T-helper 1 cell treated with Interleukin-12 subunit alpha and Interleukin-12 subunit beta and Interleukin-4 antibody, amounts not matched to agents 30 μg/mL and 1 μg/mL, for 36 hours (primary cell): Measurements from ENCODE around the gene C17orf50.
"Not testable (repeated sequence)": the region's sequence is repeated elsewhere in the genome, so short reads cannot be mapped to it uniquely, and the experiment has no call there.

Experiments
- H3K27ac Mint-ChIP-seq: one replicate; pipeline ENCODE4 v1.8.0; 2021; ENCODE audit warnings: mild to moderate bottlenecking, mixed read lengths
- H3K27me3 Mint-ChIP-seq: one replicate; pipeline ENCODE4 v1.8.0; 2021; ENCODE audit warnings: low read depth, mixed read lengths
- H3K36me3 Mint-ChIP-seq: one replicate; pipeline ENCODE4 v1.8.0; 2021; ENCODE audit warnings: low read depth, mixed read lengths
- H3K4me1 Mint-ChIP-seq: one replicate; pipeline ENCODE4 v1.8.0; 2021; ENCODE audit warnings: low read depth, mixed read lengths
- H3K4me3 Mint-ChIP-seq: one replicate; pipeline ENCODE4 v1.8.0; 2021; ENCODE audit warnings: mild to moderate bottlenecking, moderate library complexity, mixed read lengths
- H3K9me3 Mint-ChIP-seq: one replicate; pipeline ENCODE4 v1.8.0; 2021; ENCODE audit warnings: mixed read lengths

Gene C17orf50

DNA sequence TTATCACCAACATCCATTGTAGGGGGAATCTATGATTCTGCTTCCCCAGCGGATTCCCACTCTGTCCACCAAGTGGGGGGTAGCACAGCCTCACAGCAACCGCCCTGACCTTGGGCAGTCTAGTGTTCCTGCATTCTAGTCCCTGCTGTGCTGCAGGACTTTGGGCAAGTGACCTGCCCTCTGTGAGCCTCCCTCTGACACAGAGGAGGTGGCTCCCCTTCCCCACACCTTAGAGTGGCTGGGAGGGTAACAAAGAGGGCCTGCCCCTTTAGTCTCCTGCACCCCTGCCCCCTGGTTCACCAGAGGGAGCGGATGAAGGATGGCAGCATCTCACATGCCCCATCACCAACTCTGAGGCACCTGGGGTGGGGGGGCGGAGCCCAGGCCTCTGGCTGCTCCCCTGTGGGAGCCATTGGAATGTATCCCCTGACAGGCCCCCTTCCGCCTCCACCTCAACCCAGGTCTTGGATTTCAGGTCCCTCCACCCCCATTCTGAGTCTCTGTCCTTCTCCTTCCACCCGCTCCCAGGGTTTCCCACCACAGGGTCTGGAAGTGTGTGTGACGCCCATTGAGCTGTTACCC, 17.7 kb upstream of the C17orf50 start:
- no peak overlapping the region for H3K4me3 Mint-ChIP-seq

DNA sequence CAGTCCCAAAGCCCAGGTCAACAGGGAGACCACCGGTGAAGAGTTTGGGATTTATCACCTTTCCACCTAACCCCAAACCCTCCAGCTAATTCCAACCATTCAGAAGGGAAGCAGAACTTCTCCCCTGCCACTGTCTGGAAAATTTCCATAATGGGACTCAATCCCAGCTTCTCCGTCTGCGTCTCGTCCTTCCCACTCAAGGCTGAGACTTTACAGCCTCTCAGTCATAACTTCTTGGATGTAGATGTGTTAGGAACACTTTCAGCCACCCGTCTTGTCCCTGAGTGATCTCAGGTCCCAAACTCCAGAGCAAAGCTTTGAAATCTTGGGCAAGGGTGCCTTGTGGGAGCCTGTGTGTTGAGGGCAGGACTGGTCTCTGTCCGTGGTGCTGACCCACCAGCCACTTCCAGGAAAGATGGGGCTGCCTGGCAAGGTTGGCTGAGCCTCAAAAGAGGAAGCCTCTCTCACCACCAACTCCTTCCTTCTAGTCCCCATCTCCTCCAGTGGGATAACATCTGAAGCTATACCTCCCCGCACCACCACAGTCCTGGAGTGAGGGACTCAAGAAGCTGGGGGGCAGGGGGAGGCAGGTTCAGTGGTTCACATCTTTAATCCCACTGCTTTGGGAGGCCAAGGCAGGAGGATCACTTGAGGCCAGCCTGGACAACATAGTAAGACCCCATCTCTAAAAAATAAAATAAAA, 16.9 kb upstream of the C17orf50 start:
- Mint-ChIP-seq H3K36me3 (no peaks in the 10 kb centered on the region), H3K4me3 (no peak overlapping the region), H3K9me3 (no peaks in the 10 kb centered on the region), H3K27me3 (peaks cover 42% of the 10 kb centered on the region), H3K4me1 (peaks cover 5% of the 10 kb centered on the region), H3K27ac (no peak overlapping the region)

More for the DNA sequence above, 17.7 kb upstream of the C17orf50 start:
- Mint-ChIP-seq H3K27me3 (peaks cover 38% of the 10 kb centered on the region), H3K9me3 (no peaks in the 10 kb centered on the region), H3K4me1 (peaks cover 5% of the 10 kb centered on the region), H3K27ac (no peak overlapping the region), H3K36me3 (no peaks in the 10 kb centered on the region)

DNA sequence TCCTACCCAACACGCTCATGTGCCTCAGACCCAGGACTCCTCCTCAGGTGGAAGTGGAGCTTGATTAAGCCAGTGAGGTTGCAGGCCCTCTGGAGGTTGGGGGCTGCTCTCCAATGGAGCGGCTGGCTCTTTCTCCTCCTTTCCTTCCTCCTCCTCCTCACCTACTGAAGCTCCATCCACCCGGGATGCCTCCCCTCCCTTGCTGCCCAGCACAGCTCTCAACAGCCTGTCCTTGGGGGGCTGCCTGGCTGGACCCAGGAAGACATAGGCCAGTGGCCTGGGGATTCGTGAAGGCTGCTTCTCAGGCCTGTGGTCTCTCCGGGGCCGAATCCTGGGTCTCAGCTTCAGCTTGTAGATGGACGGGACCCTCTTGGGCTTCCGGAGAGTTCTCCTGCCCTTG, 15.9 kb upstream of the C17orf50 start:
- Mint-ChIP-seq H3K9me3 (no peaks in the 10 kb centered on the region), H3K4me1 (peaks cover 7% of the 10 kb centered on the region), H3K4me3 (no peak overlapping the region), H3K27me3 (peaks cover 44% of the 10 kb centered on the region), H3K36me3 (no peaks in the 10 kb centered on the region), H3K27ac (no peak overlapping the region)

DNA sequence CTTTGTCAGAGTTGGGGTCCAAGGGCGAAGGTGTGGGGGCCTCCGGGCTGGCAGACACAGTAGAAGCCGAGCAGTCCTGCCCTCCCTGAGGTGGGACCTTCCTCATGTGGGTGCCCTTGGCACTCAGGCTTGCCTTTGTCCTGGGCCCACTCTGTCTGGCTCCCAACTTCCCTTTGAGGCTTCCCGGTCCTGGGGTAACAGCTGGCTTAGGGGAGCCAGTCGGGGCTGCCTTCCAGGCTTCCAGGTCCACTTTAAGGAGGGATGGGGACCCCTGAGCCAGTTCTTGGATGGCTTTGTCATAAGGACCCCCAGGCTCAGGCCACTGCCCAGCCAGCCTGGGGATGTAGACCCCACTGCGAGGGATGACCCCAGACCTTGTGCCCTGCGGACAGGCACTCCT, 15.4 kb upstream of the C17orf50 start:
- Mint-ChIP-seq H3K27me3 (peaks cover 43% of the 10 kb centered on the region), H3K36me3 (no peaks in the 10 kb centered on the region), H3K9me3 (no peaks in the 10 kb centered on the region), H3K4me1 (peaks cover 10% of the 10 kb centered on the region), H3K27ac (no peak overlapping the region), H3K4me3 (no peak overlapping the region)

DNA sequence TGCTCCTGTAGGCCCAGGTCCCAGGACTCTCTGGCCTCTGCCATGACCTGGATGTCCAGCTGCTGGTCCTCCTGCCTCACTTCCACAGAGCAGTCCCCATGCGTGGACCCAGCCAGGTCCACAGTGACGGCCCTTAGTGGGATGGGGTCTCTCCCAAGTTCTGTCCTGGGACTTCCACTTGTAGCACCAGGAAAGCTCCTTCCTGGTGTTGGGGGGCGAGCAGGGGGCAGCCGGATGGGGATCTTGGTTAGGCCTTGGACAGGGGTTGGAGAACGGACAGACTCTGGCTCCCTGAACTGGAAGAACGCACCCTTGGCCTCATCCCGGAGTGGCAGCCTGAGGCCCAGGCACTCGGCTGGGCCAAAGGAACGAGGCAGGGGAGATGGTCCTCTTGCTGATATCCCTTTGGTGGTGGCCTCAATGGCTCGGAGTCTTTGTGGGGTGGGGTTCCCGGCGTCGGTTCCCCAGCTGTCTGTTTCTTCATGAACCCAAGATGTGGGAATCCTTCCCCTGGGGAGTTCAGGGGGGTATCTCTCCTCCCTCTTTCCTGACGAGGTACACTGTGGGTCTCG, 14.9 kb upstream of the C17orf50 start:
- H3K27ac Mint-ChIP-seq, result no peak overlapping the region
- no peak overlapping the region for H3K4me3 Mint-ChIP-seq
- peaks cover 13% of the 10 kb centered on the region for H3K4me1 Mint-ChIP-seq
- peaks cover 43% of the 10 kb centered on the region for H3K27me3 Mint-ChIP-seq
- H3K36me3 Mint-ChIP-seq, result no peaks in the 10 kb centered on the region
- no peaks in the 10 kb centered on the region for H3K9me3 Mint-ChIP-seq

DNA sequence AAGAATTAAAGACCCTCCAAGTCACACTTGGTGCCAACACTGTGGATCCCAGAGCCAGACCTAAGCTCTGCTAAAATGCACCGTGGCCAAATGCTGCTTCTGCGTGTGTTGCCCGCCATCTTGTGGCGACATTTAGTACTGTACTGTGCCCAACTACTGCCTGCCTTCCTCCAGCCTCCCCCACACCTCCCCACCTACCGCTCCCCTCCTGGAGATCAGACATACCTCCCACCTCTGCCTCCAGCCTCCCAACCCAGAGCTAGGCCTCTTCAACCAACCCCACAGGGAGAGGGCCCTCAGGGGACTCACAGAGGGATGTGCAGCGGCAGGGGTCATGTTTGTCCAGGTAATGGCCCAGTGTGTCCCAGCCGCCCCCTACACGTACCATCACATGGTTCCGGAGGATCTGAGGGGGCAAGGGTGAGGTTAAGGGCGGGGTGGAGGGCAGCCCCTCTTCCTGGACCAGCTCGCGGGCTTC, 13.1 kb upstream of the C17orf50 start:
- H3K4me3 Mint-ChIP-seq, result no peak overlapping the region
- H3K36me3 Mint-ChIP-seq, result no peaks in the 10 kb centered on the region
- H3K27me3 Mint-ChIP-seq, result peaks cover 39% of the 10 kb centered on the region
- H3K27ac Mint-ChIP-seq, result no peak overlapping the region
- peaks cover 11% of the 10 kb centered on the region for H3K4me1 Mint-ChIP-seq
- no peaks in the 10 kb centered on the region for H3K9me3 Mint-ChIP-seq

DNA sequence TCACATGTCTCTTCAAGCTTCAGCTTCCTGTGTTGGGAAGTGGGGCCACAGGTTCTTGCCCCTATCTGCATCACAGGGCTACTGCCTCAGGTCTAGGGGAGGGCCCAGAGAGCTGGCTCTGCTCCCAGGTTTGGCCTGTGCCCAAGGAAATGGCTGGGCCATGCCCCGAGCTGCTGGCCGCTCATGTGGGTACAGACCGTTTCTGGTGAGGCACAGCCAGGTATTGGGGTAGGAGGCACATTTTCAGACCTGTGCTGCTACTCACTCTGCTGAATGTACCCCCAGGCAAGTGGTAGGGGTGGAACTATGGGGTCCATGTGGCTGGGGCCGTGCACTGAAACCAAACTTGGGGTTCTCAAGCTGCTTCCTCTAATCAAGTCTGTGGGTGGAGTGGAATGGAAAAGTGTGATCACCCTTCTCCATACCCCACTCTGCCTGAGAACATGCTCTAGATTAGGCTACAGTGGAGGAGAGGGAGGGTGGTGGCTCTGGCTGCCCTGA, 12.3 kb upstream of the C17orf50 start:
- no peak overlapping the region for H3K27ac Mint-ChIP-seq

DNA sequence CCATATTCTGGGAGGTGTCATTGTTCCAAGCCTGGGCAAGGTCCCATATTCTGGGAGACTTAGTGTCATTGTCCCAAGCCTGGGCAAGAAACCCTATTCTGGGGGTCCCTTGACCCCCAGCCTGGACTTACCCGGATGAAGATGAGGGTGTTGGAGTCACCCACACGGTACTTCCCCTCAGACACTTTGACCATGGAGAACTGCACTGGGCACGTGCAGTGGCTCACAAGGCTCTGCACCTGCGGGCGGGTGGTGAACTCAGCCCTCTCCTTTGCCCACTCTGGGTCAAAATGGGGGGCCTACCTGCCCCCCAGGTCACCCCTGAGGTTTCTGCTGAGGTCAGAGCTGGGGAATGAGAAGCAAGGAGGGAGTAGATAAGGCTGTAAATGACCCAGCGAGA, 11.7 kb upstream of the C17orf50 start:
- Mint-ChIP-seq H3K27me3 (peaks cover 45% of the 10 kb centered on the region), H3K36me3 (no peaks in the 10 kb centered on the region), H3K27ac (no peak overlapping the region), H3K9me3 (no peaks in the 10 kb centered on the region), H3K4me1 (peaks cover 11% of the 10 kb centered on the region), H3K4me3 (no peak overlapping the region)

More for the DNA sequence above, 12.3 kb upstream of the C17orf50 start:
- H3K9me3 Mint-ChIP-seq, result no peaks in the 10 kb centered on the region
- peaks cover 45% of the 10 kb centered on the region for H3K27me3 Mint-ChIP-seq
- no peak overlapping the region for H3K4me3 Mint-ChIP-seq
- peaks cover 11% of the 10 kb centered on the region for H3K4me1 Mint-ChIP-seq
- no peaks in the 10 kb centered on the region for H3K36me3 Mint-ChIP-seq

DNA sequence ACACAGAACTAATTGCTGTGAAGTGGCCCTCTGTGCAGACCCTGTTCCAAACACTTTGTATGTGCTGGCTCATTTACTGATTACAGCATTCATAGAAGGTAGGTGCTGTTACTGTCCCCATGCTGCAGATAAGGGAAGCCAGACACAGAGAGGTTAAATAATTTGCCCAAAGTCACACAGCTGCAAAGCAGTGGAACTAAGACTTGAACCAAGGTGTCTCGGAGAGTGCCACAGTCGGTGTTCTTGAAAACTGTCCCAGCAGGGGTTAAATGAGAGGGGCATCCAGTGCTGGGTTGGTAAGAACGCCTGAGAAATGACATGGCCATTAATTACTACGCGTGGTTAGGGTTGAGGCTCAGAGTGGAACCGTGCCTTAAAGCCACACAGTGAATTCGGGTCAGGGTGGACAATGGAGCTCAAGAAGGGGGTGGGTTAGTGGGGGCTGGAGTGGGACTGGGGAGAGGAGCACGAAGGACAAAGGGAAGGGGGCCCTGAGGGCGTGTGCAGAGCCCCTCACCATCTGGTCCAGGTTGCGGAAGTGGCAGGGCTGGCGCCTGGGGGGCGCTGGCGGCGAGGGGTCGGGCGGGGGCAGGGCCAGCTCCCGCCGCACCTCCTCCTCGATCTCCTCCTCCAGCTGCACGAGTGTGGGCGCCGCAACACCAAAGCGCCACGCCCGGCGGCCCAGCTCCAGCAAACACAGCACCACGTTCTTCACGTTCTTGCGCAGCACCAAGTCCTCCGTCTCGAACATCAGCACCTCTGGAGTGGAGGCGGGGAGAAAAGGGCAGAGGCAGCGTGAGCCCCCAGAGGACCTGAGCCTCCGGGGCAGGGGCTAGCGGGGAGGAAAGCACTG, 10.9 kb upstream of the C17orf50 start:
- no peaks in the 10 kb centered on the region for H3K36me3 Mint-ChIP-seq
- H3K27me3 Mint-ChIP-seq, result peaks cover 45% of the 10 kb centered on the region
- no peak overlapping the region for H3K27ac Mint-ChIP-seq
- no peaks in the 10 kb centered on the region for H3K9me3 Mint-ChIP-seq
- peaks cover 11% of the 10 kb centered on the region for H3K4me1 Mint-ChIP-seq
- no peak overlapping the region for H3K4me3 Mint-ChIP-seq

DNA sequence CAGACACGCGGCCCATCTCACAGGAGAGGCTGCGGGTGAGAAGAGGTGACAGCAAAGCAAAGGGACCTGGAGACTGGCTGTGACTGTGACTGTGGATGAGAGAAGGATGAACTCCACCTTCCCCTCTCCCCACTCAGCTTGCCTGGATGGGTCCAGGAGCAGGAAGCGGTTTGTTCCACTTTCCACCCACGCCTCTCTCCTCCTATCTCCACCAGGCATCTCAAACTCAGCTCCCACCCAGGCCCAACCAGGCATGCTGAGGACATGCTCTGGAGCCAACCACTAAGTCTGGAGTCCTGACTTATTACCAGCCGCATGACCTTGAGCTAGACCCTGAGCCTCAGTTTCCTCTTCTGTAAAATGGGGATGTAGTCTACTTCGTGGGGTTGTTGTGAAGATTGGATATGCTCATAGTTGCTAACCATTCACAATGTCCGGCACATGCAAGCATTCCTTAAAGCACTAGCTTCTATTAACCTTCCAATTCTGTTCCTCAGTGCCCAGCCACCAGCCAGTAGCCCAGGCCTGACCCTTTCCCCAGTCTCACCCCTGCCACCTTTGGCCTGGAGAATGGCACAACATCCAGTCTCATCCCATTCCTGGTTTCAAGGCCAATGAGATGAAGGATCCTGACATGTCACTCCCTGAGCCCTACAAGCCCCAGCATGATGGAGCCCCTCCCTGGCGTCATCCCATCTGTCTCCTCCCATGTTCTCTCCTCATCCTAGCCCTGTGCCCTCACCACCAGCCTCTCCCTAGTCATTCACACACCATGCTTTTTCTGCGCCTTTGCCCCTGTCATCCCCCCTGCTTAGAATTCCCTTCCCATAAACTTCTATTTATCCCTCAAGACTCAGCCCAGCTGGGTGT, 9.9 kb upstream of the C17orf50 start:
- Mint-ChIP-seq H3K36me3 (no peaks in the 10 kb centered on the region), H3K4me3 (no peak overlapping the region), H3K27me3 (peaks cover 45% of the 10 kb centered on the region), H3K4me1 (peaks cover 11% of the 10 kb centered on the region), H3K27ac (no peak overlapping the region), H3K9me3 (no peaks in the 10 kb centered on the region)

DNA sequence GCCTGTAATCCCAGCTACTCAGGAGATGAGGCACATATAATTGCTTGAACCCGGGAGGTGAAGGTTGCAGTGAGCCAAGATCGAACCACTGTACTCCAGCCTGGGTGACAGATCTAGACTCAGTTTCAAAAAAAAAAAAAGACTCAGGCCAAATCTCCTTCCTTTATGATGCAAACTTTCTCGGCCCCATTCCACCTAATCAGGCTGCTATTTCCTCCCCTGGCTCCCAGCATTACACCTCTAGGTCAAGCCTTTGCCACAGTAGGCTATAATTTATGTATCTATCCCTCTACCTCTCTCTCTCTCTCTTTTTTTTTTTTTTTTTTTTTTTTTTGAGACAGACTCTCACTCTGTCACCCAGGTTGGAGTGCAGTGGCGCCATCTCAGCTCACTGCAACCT, 9.1 kb upstream of the C17orf50 start:
- Mint-ChIP-seq H3K27me3 (peaks cover 45% of the 10 kb centered on the region), H3K4me1 (peaks cover 11% of the 10 kb centered on the region)
- H3K4me3 Mint-ChIP-seq, H3K9me3 Mint-ChIP-seq, H3K27ac Mint-ChIP-seq, H3K36me3 Mint-ChIP-seq: not testable (repeated sequence)

DNA sequence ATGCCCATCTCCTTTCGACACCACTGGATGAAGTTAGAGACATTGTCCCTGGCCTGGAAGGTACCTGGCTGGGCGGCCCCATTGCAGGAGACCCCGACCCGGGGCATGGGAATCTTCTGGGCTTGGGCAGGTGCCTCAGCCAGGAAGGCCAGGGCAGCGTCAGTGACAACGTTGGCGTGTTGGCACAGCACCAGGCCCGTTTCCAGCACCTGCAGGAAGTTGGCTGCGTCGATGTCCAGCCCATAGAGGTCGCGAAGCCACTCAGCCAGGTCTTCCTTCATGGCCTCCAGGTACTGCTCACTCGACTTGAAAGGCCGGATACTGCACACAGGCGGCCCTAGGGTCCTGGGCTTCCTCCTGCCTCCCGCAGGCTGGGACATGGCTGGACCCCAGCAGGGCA, 8.2 kb upstream of the C17orf50 start:
- Mint-ChIP-seq H3K4me3 (no peak overlapping the region), H3K27ac (no peak overlapping the region), H3K36me3 (no peaks in the 10 kb centered on the region), H3K27me3 (peaks cover 45% of the 10 kb centered on the region), H3K4me1 (peaks cover 11% of the 10 kb centered on the region), H3K9me3 (no peaks in the 10 kb centered on the region)

DNA sequence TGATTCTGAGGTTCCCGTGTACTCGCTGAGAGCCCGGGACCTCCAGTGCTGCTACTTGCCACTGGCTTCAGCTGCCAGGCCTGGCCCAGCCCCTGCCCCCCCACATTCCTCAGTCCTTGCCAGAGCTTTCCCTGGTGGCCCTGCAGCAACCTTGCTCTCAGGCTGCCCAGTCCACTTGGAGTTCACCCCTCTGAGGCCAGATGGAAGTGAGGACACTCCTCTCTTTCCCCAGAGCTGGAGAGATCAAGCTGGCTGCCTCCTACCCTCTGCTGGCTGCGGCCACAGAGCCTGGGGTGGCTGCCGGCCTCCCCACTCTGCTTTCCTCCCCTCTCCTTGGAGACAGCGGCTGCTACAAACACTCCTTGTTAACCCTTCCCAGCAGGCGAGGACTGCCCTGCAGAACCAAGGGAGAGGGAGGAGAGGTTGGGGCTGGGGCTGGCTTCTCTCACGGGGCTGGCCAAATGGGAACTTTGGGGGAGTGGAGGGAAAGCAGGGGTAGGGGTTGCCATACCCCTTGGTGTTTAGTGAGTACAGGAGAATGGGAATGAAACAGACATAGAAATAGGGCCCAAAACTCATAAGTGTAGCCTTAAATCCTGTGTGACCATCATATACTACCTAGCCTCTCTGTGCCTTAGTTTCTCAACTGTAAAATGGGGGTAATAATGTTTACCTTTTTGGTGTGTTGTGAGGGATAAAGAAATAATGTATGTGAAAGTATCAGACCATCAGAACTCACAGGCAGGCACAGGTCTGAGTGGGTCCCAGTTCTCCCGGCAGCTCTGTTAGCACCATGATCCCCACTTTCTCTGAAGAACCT, 7.5 kb upstream of the C17orf50 start, which contains the start of gene GAS2L2:
Gene GAS2L2 (minus strand): TSS at position 295 of the 820 bp plus-strand sequence. CDS start 389 bp downstream, outside the sequence.
- Mint-ChIP-seq H3K27me3 (peaks cover 45% of the 10 kb centered on the region), H3K27ac (no peak within 1 kb of the TSS)

More for the DNA sequence above, 7.5 kb upstream of the C17orf50 start, which contains the start of gene GAS2L2:
- H3K4me1 Mint-ChIP-seq, result peaks cover 11% of the 10 kb centered on the region
- no peaks in the 10 kb centered on the region for H3K9me3 Mint-ChIP-seq
- no peak within 1 kb of the TSS for H3K4me3 Mint-ChIP-seq
- H3K36me3 Mint-ChIP-seq, result no peaks in the 10 kb centered on the region
